Neural crest cell (in vitro differentiated cells): Measurements from ENCODE around the gene SZRD1. TPM values are rescaled to one million over a fixed set of nuclear protein-coding genes. Genes with fewer than 3 reads are reported as not detected.

Experiments
- DNase-seq: peaks from one replicate; pipeline ENCODE4 v3.0.0; 2021; ENCODE audit warnings: low read depth, mixed read lengths, low spot score
- H3K27ac Mint-ChIP-seq: one replicate; pipeline ENCODE4 v1.8.0; 2021; ENCODE audit warnings: mild to moderate bottlenecking, mixed read lengths; ENCODE audit not compliant: unreplicated experiment
- H3K27me3 Mint-ChIP-seq: 2 replicates; pipeline ENCODE4 v1.8.0; 2021; ENCODE audit warnings: low read depth, mild to moderate bottlenecking, mixed read lengths
- H3K36me3 Mint-ChIP-seq: 2 replicates; pipeline ENCODE4 v1.8.0; 2021; ENCODE audit warnings: low read depth, mild to moderate bottlenecking, mixed read lengths
- H3K4me1 Mint-ChIP-seq: 2 replicates; pipeline ENCODE4 v1.8.0; 2021; ENCODE audit warnings: mixed read lengths
- H3K4me3 Mint-ChIP-seq: one replicate; pipeline ENCODE4 v1.8.0; 2021; ENCODE audit warnings: mild to moderate bottlenecking, mixed read lengths
- H3K9me3 Mint-ChIP-seq: 2 replicates; pipeline ENCODE4 v1.8.0; 2021; ENCODE audit warnings: mixed read lengths
- long read RNA-seq: library from polyadenylated mRNA; unstranded; transcript quantifications from one replicate; pipeline ENCODE4 v2.0.0, GENCODE V29; 2020
- total RNA-seq: library from RNA; stranded (reverse); gene quantifications from 2 replicates; pipeline ENCODE4 v1.2.1, GENCODE V29; 2021
- TF ChIP-seq, protein P1 (sequence below): fragments of 200-600 bp; sonication (generic); conservative IDR thresholded peaks from 2 replicates; pipeline ENCODE4 v1.5.0; 2021; ENCODE audit warnings: antibody characterized with exemption, mild to moderate bottlenecking

Gene SZRD1, protein sequence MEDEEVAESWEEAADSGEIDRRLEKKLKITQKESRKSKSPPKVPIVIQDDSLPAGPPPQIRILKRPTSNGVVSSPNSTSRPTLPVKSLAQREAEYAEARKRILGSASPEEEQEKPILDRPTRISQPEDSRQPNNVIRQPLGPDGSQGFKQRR
- 153 and 165 TPM in 2 replicates for total RNA-seq
- long read RNA-seq, transcript SZRD1-210 (3 exons, 3,401 nt): major isoform, 7 of 20 reads
- long read RNA-seq, partial matches to known transcripts: 8 of 20 reads
- long read RNA-seq, other reads (novel, unspliced or antisense): 2 of 20 reads

DNA sequence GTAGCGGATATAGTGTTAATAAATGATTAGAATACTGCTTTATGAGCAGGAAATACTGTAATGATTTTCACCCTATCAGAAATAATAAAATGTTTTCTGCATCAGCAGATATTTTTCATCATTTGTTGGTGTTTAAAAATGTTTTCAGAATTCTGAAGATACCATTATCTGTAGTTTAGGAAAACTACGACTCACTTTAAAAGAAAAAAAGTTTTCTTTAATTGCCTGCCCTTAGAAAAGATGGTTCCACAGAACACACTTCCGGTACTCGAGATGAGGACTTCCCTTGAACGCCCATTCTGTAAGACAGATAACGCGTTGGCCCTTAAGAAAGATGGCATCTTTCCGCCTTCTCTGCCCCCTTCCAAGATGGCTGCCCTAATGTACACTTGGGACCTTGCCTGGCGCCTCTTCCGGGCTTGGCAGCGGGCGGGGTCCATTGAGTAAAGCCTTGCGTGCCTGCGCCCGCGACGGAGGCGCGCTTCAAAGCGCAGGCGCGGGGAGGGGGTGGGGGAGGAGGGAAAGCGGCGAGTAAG lies at the start of gene SZRD1:
Gene SZRD1 (plus strand): TSS at position 521 of the 536 bp plus-strand sequence. CDS start 16 bp downstream, outside the sequence.
- peak within 1 kb of the TSS; percentile 99 for H3K27ac Mint-ChIP-seq
- DNase-seq: peak; percentile 82
- peaks cover 29% of the 10 kb centered on the region for H3K4me1 Mint-ChIP-seq
- no peaks in the 10 kb centered on the region for H3K9me3 Mint-ChIP-seq
- no peaks in the 10 kb centered on the region for H3K27me3 Mint-ChIP-seq
- peak within 1 kb of the TSS; percentile 98 for H3K4me3 Mint-ChIP-seq
- no peaks in the 10 kb centered on the region for H3K36me3 Mint-ChIP-seq
- TF ChIP-seq, protein P1, sequence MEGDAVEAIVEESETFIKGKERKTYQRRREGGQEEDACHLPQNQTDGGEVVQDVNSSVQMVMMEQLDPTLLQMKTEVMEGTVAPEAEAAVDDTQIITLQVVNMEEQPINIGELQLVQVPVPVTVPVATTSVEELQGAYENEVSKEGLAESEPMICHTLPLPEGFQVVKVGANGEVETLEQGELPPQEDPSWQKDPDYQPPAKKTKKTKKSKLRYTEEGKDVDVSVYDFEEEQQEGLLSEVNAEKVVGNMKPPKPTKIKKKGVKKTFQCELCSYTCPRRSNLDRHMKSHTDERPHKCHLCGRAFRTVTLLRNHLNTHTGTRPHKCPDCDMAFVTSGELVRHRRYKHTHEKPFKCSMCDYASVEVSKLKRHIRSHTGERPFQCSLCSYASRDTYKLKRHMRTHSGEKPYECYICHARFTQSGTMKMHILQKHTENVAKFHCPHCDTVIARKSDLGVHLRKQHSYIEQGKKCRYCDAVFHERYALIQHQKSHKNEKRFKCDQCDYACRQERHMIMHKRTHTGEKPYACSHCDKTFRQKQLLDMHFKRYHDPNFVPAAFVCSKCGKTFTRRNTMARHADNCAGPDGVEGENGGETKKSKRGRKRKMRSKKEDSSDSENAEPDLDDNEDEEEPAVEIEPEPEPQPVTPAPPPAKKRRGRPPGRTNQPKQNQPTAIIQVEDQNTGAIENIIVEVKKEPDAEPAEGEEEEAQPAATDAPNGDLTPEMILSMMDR: no peak

DNA sequence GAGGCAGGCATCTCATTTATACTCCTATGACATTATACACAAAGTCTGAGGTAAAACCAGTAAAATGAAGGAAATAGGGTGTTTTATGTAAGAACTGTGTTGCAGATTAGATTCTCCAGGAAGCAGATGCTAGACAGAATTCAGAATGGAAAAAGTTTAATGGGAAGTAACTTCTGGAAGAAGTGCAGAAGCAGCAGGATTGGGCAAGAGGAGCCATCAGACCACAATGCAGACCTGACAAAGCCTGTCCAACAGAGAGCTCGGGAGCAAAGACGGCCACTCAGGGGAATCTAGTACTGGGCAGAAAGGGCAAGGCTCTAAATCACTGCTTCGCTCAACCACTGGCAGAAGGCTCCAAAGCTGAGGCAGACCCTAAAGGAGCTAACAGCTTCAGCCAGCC lies 48.5 kb upstream of the SZRD1 start:
- no peaks in the 10 kb centered on the region for H3K36me3 Mint-ChIP-seq
- TF ChIP-seq, protein P1: no peak
- peaks cover 9% of the 10 kb centered on the region for H3K4me1 Mint-ChIP-seq
- no peak overlapping the region for H3K4me3 Mint-ChIP-seq
- no peak for DNase-seq
- no peak overlapping the region for H3K27ac Mint-ChIP-seq
- no peaks in the 10 kb centered on the region for H3K27me3 Mint-ChIP-seq
- H3K9me3 Mint-ChIP-seq: no peaks in the 10 kb centered on the region

DNA sequence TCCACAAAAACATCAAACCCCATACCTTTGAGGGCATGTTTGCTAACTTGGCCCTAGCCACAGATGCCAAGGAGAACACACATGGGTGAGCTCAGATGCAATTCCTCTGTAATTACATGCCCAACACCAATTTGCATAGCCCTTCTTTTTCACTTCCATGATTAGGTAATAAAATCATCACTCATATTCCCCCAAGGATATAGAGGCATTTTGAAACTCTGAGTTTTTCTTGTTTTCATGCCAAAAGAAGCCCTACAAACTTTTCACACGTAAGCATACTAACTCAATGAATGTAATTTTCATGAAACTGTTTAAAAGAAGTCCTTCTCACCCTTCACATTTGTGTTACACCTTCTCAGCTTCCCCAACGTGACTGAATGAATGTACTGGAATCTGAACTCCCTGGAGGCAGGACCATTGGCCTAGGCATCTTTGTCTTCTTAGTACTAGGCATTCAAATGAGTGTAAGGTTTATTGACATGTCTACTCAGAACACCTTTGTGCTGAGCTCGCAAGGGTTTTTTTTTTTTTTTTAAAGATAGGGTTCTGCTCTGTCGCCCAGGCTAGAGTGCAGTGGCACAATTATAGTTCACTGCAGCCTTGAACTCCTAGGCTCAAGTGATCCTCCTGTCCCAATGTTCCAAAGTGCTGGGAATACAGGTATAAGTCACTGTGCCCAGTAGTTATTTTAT lies 45.7 kb upstream of the SZRD1 start:
- no peak for DNase-seq
- Mint-ChIP-seq H3K4me3 (no peak overlapping the region), H3K27me3 (no peaks in the 10 kb centered on the region), H3K27ac (peak overlapping the region; percentile 64), H3K36me3 (no peaks in the 10 kb centered on the region), H3K9me3 (no peaks in the 10 kb centered on the region), H3K4me1 (peaks cover 9% of the 10 kb centered on the region)
- TF ChIP-seq, protein P1: no peak

DNA sequence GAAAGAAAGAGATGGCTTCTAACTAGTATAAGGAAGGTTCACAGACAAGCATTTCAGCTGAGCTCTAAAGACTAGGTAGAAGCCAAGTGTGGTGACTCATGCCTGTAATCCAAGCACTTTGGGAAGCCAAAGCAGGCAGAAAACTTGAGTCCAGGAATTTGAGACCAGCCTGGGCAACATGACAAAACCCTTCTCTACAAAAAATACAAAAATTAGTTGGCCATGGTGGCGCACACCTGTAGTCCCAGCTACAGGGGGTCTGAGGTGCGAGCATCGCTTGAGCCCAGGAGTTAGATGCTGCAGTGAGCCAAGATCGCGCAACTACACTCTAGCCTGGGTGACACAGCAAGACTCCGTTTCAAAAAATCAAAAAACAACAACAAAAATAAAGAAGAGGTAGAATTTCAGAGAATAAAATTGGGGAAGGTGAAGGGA lies 42.6 kb upstream of the SZRD1 start:
- no peak overlapping the region for H3K4me3 Mint-ChIP-seq
- no peak for DNase-seq
- H3K4me1 Mint-ChIP-seq: peaks cover 4% of the 10 kb centered on the region
- H3K27ac Mint-ChIP-seq: no peak overlapping the region
- H3K27me3 Mint-ChIP-seq: no peaks in the 10 kb centered on the region
- peaks cover 2% of the 10 kb centered on the region for H3K36me3 Mint-ChIP-seq
- TF ChIP-seq, protein P1: no peak
- H3K9me3 Mint-ChIP-seq: no peaks in the 10 kb centered on the region

DNA sequence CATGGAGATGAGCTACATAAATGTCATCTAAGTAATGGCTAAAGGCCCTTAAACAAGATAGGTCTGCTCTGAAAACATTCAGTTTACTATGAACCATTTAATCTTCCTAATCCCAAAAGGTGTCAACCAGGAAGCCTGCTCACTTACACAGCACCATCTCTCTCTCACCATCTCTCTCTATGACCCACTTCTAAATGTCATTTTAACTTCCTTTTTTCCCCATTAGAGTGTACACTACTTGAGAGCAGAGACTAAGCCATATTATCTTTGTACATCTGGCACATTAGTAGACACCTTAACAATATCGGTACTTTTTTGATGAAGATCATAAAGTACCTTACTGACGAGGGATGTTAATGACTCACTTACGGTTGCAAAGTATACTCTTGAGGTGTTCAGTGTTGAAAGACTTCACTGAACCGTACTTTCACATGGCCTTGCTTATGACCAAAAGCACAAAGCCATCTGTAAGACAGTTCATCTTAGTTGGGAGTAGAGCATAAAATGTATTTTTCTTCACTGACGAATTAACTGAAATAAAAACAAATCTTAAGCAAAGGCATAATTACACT lies 40.1 kb upstream of the SZRD1 start:
- Mint-ChIP-seq H3K36me3 (peaks cover 2% of the 10 kb centered on the region), H3K27ac (no peak overlapping the region), H3K4me3 (no peak overlapping the region), H3K27me3 (no peaks in the 10 kb centered on the region), H3K4me1 (no peaks in the 10 kb centered on the region), H3K9me3 (no peaks in the 10 kb centered on the region)
- TF ChIP-seq, protein P1: no peak
- DNase-seq: no peak
